Chondrocyte (in vitro differentiated cells): ENCODE measurements around the gene ME2. TPM values are rescaled to one million over a fixed set of nuclear protein-coding genes. Genes with fewer than 3 reads are reported as not detected.
A peak's percentile ranks its signal among the peaks of the same experiment; 100 is the strongest.
"Not testable (repeated sequence)": the region's sequence is repeated elsewhere in the genome, so short reads cannot be mapped to it uniquely, and the experiment has no call there.

ENCODE experiments used
- DNase-seq: peaks from one replicate; pipeline ENCODE4 v3.0.0; 2021; ENCODE audit warnings: mixed read lengths, low spot score
- H3K27ac Mint-ChIP-seq: one replicate; pipeline ENCODE4 v1.8.0; 2021; ENCODE audit warnings: mild to moderate bottlenecking, moderate library complexity, mixed read lengths; ENCODE audit not compliant: unreplicated experiment
- H3K27me3 Mint-ChIP-seq: 2 replicates; pipeline ENCODE4 v1.8.0; 2021; ENCODE audit warnings: low read depth, mixed read lengths
- H3K36me3 Mint-ChIP-seq: 2 replicates; pipeline ENCODE4 v1.8.0; 2021; ENCODE audit warnings: low read depth, mixed read lengths
- H3K4me1 Mint-ChIP-seq: 2 replicates; pipeline ENCODE4 v1.8.0; 2021; ENCODE audit warnings: low read depth, mild to moderate bottlenecking, mixed read lengths
- H3K4me3 Mint-ChIP-seq: one replicate; pipeline ENCODE4 v1.8.0; 2021; ENCODE audit warnings: mild to moderate bottlenecking, moderate library complexity, mixed read lengths; ENCODE audit not compliant: unreplicated experiment
- H3K9me3 Mint-ChIP-seq: 2 replicates; pipeline ENCODE4 v1.8.0; 2021; ENCODE audit warnings: low read depth, mixed read lengths
- long read RNA-seq: library from polyadenylated mRNA; stranded (forward); transcript quantifications from one replicate; pipeline ENCODE4 v2.0.0, GENCODE V29; 2021
- total RNA-seq: library from RNA; stranded (reverse); gene quantifications from 3 replicates; pipeline ENCODE4 v1.2.1, GENCODE V29; 2021
- TF ChIP-seq, protein P1 (sequence below): fragments of 200-600 bp; sonication (generic); IDR thresholded peaks from 2 replicates; pipeline ENCODE4 v1.5.0; 2021; ENCODE audit warnings: antibody characterized with exemption, mild to moderate bottlenecking, moderate library complexity

The ME2 gene
- total RNA-seq, result 26.7 to 29.9 TPM (median 29.1 TPM) in 3 replicates
- long read RNA-seq, full-length matches to known transcripts, result 57 of 62 reads
- long read RNA-seq, partial matches to known transcripts, result 0 of 62 reads
- long read RNA-seq, other reads (novel, unspliced or antisense), result 5 of 62 reads

DNA sequence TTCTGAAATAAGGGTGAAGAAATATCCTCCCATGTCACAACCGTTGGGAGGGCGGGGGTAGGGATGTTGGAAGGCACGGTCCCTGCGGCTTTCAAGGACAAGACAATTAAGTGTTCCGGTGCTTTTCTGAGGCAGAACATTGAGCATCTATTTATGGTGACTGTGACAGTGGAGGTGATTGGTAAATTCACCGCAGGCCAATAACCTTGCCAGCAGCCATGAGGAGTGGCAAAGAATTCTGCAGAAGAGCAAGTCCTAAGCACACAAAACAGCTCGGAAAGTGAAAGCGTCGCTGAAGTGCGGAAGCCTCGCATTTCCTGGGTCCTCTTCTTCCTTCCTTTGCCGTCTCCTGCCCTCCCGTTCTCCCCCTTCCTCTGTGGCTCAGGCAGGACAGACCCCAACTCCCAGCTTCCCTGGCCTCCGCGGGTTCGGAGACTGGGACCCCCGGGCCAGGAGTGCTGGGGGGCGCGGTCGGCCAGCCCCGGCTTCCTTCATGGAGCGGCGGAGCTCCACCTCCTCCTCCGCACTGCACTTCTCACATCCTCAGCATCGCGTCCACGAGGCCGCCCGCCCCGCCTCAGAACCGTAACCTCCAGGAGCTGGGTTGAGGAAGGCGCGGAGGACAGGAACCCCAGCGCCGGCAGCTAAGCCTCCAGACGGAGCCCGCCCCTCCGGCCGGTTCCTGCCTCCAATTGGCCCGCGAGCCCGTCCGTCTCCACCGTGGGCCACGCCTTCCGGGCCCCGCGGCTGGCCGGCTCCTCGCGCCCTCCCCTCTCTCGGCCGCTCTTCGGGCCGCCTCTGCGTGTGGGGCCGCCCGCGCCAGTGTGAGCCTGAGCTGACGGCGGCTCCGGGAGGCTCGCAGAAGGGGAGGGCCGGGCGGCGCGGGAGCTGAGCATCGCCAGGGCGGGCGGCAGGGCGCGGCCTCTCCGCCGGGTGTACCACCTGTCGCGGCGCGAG is at the start of gene ME2:
Gene ME2 (plus strand): TSS at position 774 of the 957 bp plus-strand sequence. CDS start 16,703 bp downstream, outside the sequence.
- Mint-ChIP-seq H3K27me3 (no peaks in the 10 kb centered on the region), H3K9me3 (no peaks in the 10 kb centered on the region), H3K36me3 (no peaks in the 10 kb centered on the region), H3K27ac (peak within 1 kb of the TSS; percentile 97), H3K4me3 (peak within 1 kb of the TSS; percentile 95), H3K4me1 (peaks cover 15% of the 10 kb centered on the region)
- DNase-seq, result peak; percentile 96
- TF ChIP-seq, protein P1, sequence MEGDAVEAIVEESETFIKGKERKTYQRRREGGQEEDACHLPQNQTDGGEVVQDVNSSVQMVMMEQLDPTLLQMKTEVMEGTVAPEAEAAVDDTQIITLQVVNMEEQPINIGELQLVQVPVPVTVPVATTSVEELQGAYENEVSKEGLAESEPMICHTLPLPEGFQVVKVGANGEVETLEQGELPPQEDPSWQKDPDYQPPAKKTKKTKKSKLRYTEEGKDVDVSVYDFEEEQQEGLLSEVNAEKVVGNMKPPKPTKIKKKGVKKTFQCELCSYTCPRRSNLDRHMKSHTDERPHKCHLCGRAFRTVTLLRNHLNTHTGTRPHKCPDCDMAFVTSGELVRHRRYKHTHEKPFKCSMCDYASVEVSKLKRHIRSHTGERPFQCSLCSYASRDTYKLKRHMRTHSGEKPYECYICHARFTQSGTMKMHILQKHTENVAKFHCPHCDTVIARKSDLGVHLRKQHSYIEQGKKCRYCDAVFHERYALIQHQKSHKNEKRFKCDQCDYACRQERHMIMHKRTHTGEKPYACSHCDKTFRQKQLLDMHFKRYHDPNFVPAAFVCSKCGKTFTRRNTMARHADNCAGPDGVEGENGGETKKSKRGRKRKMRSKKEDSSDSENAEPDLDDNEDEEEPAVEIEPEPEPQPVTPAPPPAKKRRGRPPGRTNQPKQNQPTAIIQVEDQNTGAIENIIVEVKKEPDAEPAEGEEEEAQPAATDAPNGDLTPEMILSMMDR, result no peak

DNA sequence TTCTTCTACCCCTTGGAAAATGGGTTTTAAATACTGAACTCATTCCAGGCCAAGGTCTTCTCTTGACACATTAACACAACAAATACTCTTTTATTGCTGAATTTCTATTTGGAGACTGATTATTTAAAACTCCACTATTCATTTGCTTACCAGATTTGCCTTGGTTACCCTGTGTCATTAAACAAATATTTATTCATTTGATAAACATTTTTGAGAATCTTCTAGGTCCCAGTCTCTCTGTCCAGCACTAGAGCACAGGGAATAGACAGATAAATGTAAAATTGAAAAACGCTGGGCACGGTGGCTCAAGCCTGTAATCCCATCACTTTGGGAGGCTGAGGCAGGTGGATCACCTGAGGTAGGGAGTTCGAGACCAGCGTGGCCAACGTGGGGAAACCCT is 49.3 kb upstream of the ME2 start:
- Mint-ChIP-seq H3K27ac (no peak overlapping the region), H3K36me3 (no peaks in the 10 kb centered on the region), H3K4me3 (no peak overlapping the region), H3K27me3 (no peaks in the 10 kb centered on the region), H3K9me3 (no peaks in the 10 kb centered on the region), H3K4me1 (no peaks in the 10 kb centered on the region)
- TF ChIP-seq, protein P1, result no peak
- DNase-seq, result no peak

DNA sequence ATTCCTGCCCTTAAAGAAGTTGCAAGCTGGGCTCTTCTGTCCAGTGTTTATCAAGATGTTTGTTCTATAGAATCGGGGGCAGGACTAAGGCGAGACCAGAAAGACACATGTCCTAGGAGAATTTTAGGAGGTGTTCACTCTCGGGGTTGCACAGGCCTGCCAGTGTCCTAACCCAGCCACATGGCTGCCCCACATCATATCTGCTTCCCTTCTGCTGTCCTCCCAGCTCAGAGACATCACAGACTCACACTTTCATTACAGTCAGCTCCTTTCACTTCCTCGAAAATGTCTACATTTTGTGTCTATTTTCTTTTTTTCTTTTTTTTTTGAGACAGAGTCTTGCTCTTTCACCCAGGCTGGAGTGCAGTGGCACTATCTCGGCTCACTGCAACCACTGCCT is 48.4 kb upstream of the ME2 start:
- TF ChIP-seq, protein P1, result no peak
- H3K27me3 Mint-ChIP-seq, result no peaks in the 10 kb centered on the region
- no peak overlapping the region for H3K27ac Mint-ChIP-seq
- no peaks in the 10 kb centered on the region for H3K9me3 Mint-ChIP-seq
- no peaks in the 10 kb centered on the region for H3K36me3 Mint-ChIP-seq
- no peak for DNase-seq
- no peaks in the 10 kb centered on the region for H3K4me1 Mint-ChIP-seq
- H3K4me3 Mint-ChIP-seq, result no peak overlapping the region

DNA sequence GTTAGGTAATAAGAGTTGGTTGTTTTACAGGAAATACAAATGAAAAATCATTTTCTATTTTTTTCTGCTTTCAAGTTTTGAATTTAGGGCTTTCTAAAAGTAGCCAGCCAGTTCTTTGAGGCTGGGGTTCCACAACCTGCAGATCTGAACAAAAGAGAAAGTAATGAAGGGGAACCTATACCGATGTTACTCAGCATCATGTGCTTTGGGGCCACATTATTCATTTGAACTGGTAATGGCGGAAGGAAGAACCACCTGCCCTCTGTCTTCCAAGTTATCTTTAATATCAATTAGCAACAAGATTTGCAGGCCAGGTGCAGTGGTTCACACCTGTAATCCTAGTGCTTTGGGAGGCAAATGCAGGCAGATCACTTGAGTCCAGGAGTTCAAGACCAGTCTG is 46.2 kb upstream of the ME2 start:
- no peak overlapping the region for H3K4me3 Mint-ChIP-seq
- no peaks in the 10 kb centered on the region for H3K27me3 Mint-ChIP-seq
- TF ChIP-seq, protein P1, result no peak
- no peaks in the 10 kb centered on the region for H3K9me3 Mint-ChIP-seq
- H3K27ac Mint-ChIP-seq, result no peak overlapping the region
- H3K4me1 Mint-ChIP-seq, result peaks cover 8% of the 10 kb centered on the region
- no peak for DNase-seq
- H3K36me3 Mint-ChIP-seq, result no peaks in the 10 kb centered on the region

DNA sequence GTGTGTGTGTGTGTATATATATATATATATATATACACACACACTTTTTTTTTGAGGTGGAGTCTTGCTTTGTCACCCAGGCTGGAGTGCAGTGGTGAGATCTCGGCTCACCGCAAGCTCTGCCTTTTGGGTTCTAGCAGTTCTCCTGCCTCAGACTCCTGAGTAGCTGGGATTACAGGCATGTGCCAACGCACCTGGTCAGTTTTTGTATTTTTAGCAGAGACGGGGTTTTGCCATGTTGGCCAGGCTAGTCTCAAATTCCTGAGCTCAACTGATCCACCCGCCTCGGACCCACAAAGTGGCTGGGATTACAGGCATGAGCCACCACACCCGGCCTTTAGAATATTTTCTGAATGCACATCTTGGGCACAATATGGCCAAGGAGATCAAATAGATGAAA is 45.4 kb upstream of the ME2 start:
- not testable (repeated sequence) for H3K4me3 Mint-ChIP-seq, H3K27ac Mint-ChIP-seq, H3K36me3 Mint-ChIP-seq, H3K27me3 Mint-ChIP-seq, H3K4me1 Mint-ChIP-seq, H3K9me3 Mint-ChIP-seq, DNase-seq
